ENCODE results near the gene VKORC1L1. TPM values are rescaled to one million over a fixed set of nuclear protein-coding genes. Genes with fewer than 3 reads are reported as not detected.
"Not testable (repeated sequence)": the region's sequence is repeated elsewhere in the genome, so short reads cannot be mapped to it uniquely, and the experiment has no call there.

The VKORC1L1 gene
- total RNA-seq, 4 donors from 2014 or later = 5.0 to 11.0 (median 9.4) TPM

DNA sequence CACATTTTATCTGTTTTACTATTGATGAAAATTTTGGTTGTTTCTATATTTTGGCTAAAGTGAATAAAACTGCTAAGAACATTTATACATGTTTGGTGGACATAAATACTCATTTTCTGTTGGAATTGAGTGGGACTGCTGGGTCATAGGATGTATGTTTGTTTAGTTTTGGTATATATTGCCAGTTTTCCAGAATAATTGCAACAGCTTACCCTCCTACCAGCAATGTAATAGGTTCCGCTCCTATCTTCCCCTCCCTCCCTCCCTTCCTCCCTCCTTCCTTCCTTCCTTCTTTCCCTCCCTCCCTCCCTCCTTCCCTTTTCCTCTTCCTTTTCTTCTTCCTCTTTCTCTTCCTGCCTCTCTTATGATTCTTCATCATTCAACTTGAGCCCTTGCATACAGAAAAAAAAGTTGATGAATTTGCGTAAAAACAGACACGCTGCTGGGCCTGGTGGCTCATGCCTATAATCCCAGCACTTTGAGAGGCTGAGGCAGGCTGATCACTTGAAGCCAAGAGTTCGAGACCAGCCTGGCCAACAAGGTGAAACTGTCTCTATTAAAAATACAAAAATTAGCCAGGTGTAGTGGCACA lies 23.5 kb downstream of the VKORC1L1 start:
- no peak overlapping the region for H3K27ac ChIP-seq
- no peaks in the 10 kb centered on the region for H3K27me3 ChIP-seq
- no peaks in the 10 kb centered on the region for H3K9me3 ChIP-seq
- peaks cover 0 to 4% (median 0%) of the 10 kb centered on the region in 3 donors for H3K36me3 ChIP-seq
- DNase-seq = no peak
- H3K4me3 ChIP-seq = no peak overlapping the region
- H3K4me1 ChIP-seq = no peaks in the 10 kb centered on the region
- TF ChIP-seq POLR2A (IDR thresholded peaks at IDR 0.05) = no peak
- TF ChIP-seq, protein P1, sequence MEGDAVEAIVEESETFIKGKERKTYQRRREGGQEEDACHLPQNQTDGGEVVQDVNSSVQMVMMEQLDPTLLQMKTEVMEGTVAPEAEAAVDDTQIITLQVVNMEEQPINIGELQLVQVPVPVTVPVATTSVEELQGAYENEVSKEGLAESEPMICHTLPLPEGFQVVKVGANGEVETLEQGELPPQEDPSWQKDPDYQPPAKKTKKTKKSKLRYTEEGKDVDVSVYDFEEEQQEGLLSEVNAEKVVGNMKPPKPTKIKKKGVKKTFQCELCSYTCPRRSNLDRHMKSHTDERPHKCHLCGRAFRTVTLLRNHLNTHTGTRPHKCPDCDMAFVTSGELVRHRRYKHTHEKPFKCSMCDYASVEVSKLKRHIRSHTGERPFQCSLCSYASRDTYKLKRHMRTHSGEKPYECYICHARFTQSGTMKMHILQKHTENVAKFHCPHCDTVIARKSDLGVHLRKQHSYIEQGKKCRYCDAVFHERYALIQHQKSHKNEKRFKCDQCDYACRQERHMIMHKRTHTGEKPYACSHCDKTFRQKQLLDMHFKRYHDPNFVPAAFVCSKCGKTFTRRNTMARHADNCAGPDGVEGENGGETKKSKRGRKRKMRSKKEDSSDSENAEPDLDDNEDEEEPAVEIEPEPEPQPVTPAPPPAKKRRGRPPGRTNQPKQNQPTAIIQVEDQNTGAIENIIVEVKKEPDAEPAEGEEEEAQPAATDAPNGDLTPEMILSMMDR (IDR thresholded peaks at IDR 0.05) = no peak

DNA sequence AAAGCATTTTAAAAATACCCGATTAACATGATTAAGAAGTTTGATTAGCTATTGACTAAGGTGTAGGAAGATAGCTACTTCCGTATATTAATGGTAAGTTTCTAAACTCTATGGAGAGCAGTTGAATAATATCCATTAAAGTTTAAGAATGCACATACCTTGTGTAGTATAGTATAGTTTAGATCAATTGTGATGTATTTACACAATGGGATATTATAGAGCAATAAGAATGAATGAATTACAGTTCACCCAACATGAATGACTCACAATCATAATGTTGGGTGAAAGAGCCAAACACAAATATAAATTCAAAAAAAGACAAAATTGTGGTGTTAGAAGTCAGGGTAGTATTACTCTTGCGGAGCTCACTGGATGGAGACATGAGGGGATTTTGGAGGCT lies 24.4 kb downstream of the VKORC1L1 start:
- not testable (repeated sequence) for H3K9me3 ChIP-seq, H3K4me1 ChIP-seq, H3K36me3 ChIP-seq, H3K27ac ChIP-seq, H3K27me3 ChIP-seq, DNase-seq, H3K4me3 ChIP-seq

DNA sequence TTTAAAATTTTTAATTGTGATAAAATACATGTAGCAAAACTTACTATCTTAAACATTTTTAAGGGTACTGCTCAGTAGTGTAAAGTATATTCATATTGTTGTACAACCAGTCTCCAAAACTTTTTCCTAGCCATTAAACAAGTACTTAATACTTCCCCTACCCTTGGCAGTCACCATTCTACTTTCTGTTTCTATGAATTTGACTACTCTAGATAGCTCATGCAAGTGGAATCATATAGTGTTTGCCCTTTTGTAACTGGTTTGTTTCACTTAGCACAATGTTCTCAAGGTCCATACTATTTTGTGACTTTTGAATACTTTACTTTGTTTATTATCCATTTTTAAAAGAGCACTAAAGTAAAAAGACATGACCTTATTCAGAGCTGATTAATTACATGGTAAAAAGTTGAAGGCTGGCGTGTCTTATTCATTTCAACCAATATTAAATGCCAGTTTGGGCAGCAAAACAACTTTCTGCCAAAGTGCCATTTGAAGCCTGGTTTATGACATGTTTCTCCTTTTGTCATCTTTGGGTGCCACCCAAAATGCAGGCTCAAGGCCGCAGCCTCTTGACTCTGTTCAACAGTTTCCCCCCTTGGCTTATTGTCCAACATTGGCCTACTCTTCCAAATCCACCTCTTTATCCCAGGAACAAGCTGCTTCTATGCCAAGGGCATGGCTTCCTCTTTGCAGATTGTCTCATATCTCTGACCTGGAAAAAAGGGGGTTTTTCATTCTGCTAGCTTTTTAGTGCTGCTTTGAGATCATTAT lies 26.0 kb downstream of the VKORC1L1 start:
- not testable (repeated sequence) for H3K36me3 ChIP-seq, H3K27ac ChIP-seq, H3K4me3 ChIP-seq, H3K27me3 ChIP-seq, DNase-seq, H3K4me1 ChIP-seq, H3K9me3 ChIP-seq

DNA sequence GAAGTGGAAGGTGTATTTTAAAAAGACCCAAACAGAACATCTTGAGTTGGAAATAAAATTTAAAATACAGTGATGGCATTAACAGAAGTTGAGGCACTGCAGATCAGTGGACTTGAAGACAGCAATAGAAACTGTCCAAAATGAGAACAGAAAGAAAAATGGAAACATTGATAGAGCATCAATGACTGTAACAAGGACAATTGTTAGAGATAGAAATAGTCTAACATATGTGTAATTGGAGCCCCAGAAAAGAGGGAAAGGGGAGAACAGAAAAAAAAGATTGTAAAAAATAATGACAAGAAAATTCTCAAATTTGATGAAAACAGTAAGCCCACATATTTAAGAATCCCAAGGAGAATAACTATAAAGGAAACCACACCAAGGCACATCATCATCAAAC lies 29.4 kb downstream of the VKORC1L1 start:
- Histone ChIP-seq H3K9me3 (peaks cover 0 to 4% (median 0%) of the 10 kb centered on the region in 4 donors), H3K36me3 (peaks cover 0 to 6% (median 0%) of the 10 kb centered on the region in 3 donors), H3K27me3 (no peaks in the 10 kb centered on the region), H3K4me3 (no peak overlapping the region), H3K4me1 (no peaks in the 10 kb centered on the region), H3K27ac (no peak overlapping the region)
- DNase-seq = no peak
- TF ChIP-seq, protein P1 (IDR thresholded peaks at IDR 0.05) = no peak
- TF ChIP-seq POLR2A (IDR thresholded peaks at IDR 0.05) = no peak

- Histone ChIP-seq H3K4me3 (no peak overlapping the region), H3K27ac (no peak overlapping the region), H3K27me3 (no peaks in the 10 kb centered on the region), H3K9me3 (no peaks in the 10 kb centered on the region), H3K36me3 (no peaks in the 10 kb centered on the region), H3K4me1 (no peaks in the 10 kb centered on the region)
- TF ChIP-seq POLR2A (IDR thresholded peaks at IDR 0.05) = no peak
- TF ChIP-seq, protein P1 (IDR thresholded peaks at IDR 0.05) = no peak
- DNase-seq = no peak
Observed at GRCh38 chr7:65907501-65908198, 34.8 kb downstream of the VKORC1L1 start.

DNA sequence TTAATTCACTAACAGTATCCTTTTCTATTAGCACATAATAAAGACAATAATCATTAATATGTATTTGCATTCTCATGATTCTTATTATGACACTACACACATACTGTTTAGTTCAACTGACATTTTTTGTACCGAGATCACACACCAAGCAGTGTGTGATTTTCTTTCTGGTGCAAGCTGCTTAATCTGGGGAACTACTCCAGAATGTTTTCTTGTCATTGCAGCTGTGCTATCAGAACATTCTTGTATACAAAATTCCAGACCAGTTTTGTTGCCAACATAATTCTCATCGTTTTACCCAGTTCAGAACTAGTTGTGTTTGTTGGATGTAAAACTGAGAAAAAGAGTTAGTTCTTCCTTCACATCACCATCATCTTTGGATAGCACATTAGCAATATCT lies 37.4 kb downstream of the VKORC1L1 start:
- H3K27me3 ChIP-seq = no peaks in the 10 kb centered on the region
- H3K27ac ChIP-seq = no peak overlapping the region
- H3K4me1 ChIP-seq = no peaks in the 10 kb centered on the region
- H3K4me3 ChIP-seq = no peak overlapping the region
- no peak for TF ChIP-seq POLR2A (IDR thresholded peaks at IDR 0.05)
- TF ChIP-seq, protein P1 (IDR thresholded peaks at IDR 0.05) = no peak
- DNase-seq = no peak
- no peaks in the 10 kb centered on the region for H3K36me3 ChIP-seq
- H3K9me3 ChIP-seq = no peaks in the 10 kb centered on the region

Measured in Peyer's patch (tissue), 4 donors.